Activated T-helper 17 cell treated with anti-CD3 and anti-CD28 coated beads, Interleukin-2, amount 50 U/mL, for 72 hours (primary cell): ENCODE data around the gene TMCO1. TPM values are rescaled to one million over a fixed set of nuclear protein-coding genes. Genes with fewer than 3 reads are reported as not detected.
"Not testable (repeated sequence)": the region's sequence is repeated elsewhere in the genome, so short reads cannot be mapped to it uniquely, and the experiment has no call there.

Experiments used
- ATAC-seq: fragments of 150-1000 bp; cut with Tn5 transposase; replicated peaks from 2 replicates; pipeline ENCODE4 v1.10.0; 2021; ENCODE audit warnings: mild to moderate bottlenecking, moderate library complexity
- H3K27ac Mint-ChIP-seq: one replicate; pipeline ENCODE4 v1.8.0; 2022; ENCODE audit warnings: mixed read lengths
- H3K27me3 Mint-ChIP-seq: one replicate; pipeline ENCODE4 v1.8.0; 2022; ENCODE audit warnings: mixed read lengths
- H3K36me3 Mint-ChIP-seq: one replicate; pipeline ENCODE4 v1.8.0; 2022; ENCODE audit warnings: low read depth, mild to moderate bottlenecking, mixed read lengths
- H3K4me1 Mint-ChIP-seq: one replicate; pipeline ENCODE4 v1.8.0; 2022; ENCODE audit warnings: mixed read lengths
- H3K4me3 Mint-ChIP-seq: one replicate; pipeline ENCODE4 v1.8.0; 2022; ENCODE audit warnings: mild to moderate bottlenecking, mixed read lengths
- H3K9me3 Mint-ChIP-seq: one replicate; pipeline ENCODE4 v1.8.0; 2022; ENCODE audit warnings: mixed read lengths
- total RNA-seq, 2 donors: library from RNA; stranded (reverse); gene quantifications; one replicate each; pipeline ENCODE4 v1.2.3, GENCODE V29; 2022

TMCO1 gene
- total RNA-seq, 2 donors from 2014 or later: 62.4 to 97.7 TPM

DNA sequence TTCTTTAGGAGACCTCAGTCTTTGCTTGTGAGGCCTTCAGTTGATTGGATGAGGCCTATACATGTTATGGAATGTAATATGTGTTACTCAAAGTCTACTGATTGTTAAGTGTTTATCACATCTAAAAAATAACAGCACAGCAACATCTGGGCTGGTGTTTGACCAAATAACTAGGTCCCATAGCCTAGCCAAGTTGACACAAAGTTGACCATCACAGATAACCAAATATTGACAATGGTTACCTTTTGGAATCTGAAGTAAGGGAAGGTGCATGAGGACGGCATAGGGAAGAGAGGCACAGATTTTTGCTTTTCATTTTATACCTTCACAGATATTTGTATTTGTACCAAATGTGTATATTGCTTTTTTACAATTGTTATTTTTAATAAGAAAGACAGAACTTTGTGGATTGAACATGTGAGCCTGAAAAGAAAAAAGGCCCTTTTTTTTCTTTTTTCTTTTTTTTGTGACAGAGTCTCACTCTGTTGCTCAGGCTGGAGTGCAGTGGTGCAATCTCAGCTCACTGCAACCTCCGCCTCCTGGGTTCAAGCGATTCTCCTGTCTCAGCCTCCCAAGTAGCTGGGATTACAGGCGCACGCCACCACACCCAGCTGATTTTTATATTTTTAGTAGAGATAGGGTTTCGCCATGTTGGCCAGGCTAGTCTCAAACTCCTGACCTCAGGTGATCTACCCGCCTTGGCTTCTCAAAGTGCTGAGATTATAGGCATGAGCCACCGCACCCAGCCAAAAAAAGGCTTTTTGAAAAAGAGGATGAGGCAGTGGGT lies 52.2 kb downstream of the TMCO1 start:
- H3K27me3 Mint-ChIP-seq, H3K9me3 Mint-ChIP-seq, H3K4me3 Mint-ChIP-seq, H3K4me1 Mint-ChIP-seq, ATAC-seq, H3K36me3 Mint-ChIP-seq: not testable (repeated sequence)
- H3K27ac Mint-ChIP-seq: peak overlapping the region; percentile 42

- peaks cover 5% of the 10 kb centered on the region for H3K27me3 Mint-ChIP-seq
- no peak overlapping the region for H3K27ac Mint-ChIP-seq
- no peaks in the 10 kb centered on the region for H3K36me3 Mint-ChIP-seq
- ATAC-seq: no peak
- H3K9me3 Mint-ChIP-seq: no peaks in the 10 kb centered on the region
- H3K4me3 Mint-ChIP-seq: no peak overlapping the region
- no peaks in the 10 kb centered on the region for H3K4me1 Mint-ChIP-seq
These were observed 55.9 kb downstream of the TMCO1 start for GRCh38 chr1:165712764-165713163.

GRCh38 chr1:165707984-165708706 lies 60.5 kb downstream of the TMCO1 start:
- Mint-ChIP-seq H3K9me3 (no peaks in the 10 kb centered on the region), H3K4me3 (no peak overlapping the region), H3K27ac (no peak overlapping the region), H3K4me1 (no peaks in the 10 kb centered on the region), H3K27me3 (peaks cover 12% of the 10 kb centered on the region), H3K36me3 (no peaks in the 10 kb centered on the region)
- ATAC-seq: no peak

GRCh38 chr1:165703648-165704047 lies 65.0 kb downstream of the TMCO1 start:
- Mint-ChIP-seq H3K36me3 (no peaks in the 10 kb centered on the region), H3K27ac (no peak overlapping the region), H3K9me3 (no peaks in the 10 kb centered on the region), H3K4me1 (no peaks in the 10 kb centered on the region), H3K4me3 (no peak overlapping the region), H3K27me3 (peaks cover 8% of the 10 kb centered on the region)
- ATAC-seq: no peak

- not testable (repeated sequence) for H3K4me1 Mint-ChIP-seq, H3K27ac Mint-ChIP-seq
These were observed 66.7 kb downstream of the TMCO1 start for GRCh38 chr1:165701922-165702321.

GRCh38 chr1:165699577-165699976 lies 69.1 kb downstream of the TMCO1 start:
- Mint-ChIP-seq H3K27ac (no peak overlapping the region), H3K27me3 (no peaks in the 10 kb centered on the region), H3K36me3 (peaks cover 6% of the 10 kb centered on the region), H3K4me1 (peaks cover 9% of the 10 kb centered on the region), H3K4me3 (peak overlapping the region; percentile 97), H3K9me3 (no peaks in the 10 kb centered on the region)
- ATAC-seq: no peak

More at GRCh38 chr1:165701922-165702321, 66.7 kb downstream of the TMCO1 start:
- ATAC-seq, H3K36me3 Mint-ChIP-seq, H3K9me3 Mint-ChIP-seq, H3K4me3 Mint-ChIP-seq, H3K27me3 Mint-ChIP-seq: not testable (repeated sequence)

DNA sequence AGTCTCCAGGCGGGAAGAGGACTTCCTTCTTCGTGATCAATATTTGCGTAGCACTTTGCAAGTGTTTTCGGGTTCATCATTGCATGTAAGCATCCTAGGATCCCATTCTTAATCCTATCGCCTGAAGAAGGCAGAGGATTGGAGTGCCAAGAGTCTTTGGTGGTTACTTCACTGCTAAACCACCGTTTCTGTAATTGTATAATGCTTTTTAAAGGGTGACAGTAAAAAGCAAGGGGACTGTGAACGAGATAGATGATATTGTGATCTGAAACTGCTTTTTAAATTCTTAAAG lies 70.0 kb downstream of the TMCO1 start:
- peaks cover 9% of the 10 kb centered on the region for H3K4me1 Mint-ChIP-seq
- peak overlapping the region; percentile 96 for H3K27ac Mint-ChIP-seq
- ATAC-seq: no peak
- peaks cover 15% of the 10 kb centered on the region for H3K36me3 Mint-ChIP-seq
- no peaks in the 10 kb centered on the region for H3K27me3 Mint-ChIP-seq
- no peaks in the 10 kb centered on the region for H3K9me3 Mint-ChIP-seq
- peak overlapping the region; percentile 97 for H3K4me3 Mint-ChIP-seq

- H3K4me1 Mint-ChIP-seq: peaks cover 9% of the 10 kb centered on the region
- no peaks in the 10 kb centered on the region for H3K27me3 Mint-ChIP-seq
- H3K4me3 Mint-ChIP-seq: peak within 1 kb of the TSS; percentile 97
These were observed 70.5 kb downstream of the TMCO1 start, which contains the start of gene ALDH9A1 for GRCh38 chr1:165697881-165698760. Gene ALDH9A1, minus strand, starts transcription at chr1:165698562. Its CDS starts 4 bp downstream, at chr1:165698558.

GRCh38 chr1:165697491-165697880 lies 71.2 kb downstream of the TMCO1 start:
- peaks cover 9% of the 10 kb centered on the region for H3K4me1 Mint-ChIP-seq
- no peaks in the 10 kb centered on the region for H3K27me3 Mint-ChIP-seq
- H3K4me3 Mint-ChIP-seq: peak overlapping the region; percentile 97
- H3K27ac Mint-ChIP-seq: peak overlapping the region; percentile 96
- ATAC-seq: no peak
- H3K9me3 Mint-ChIP-seq: no peaks in the 10 kb centered on the region
- H3K36me3 Mint-ChIP-seq: peaks cover 27% of the 10 kb centered on the region

More at GRCh38 chr1:165697881-165698760, 70.5 kb downstream of the TMCO1 start, which contains the start of gene ALDH9A1:
- Mint-ChIP-seq H3K27ac (peak within 1 kb of the TSS; percentile 96), H3K9me3 (no peaks in the 10 kb centered on the region), H3K36me3 (peaks cover 21% of the 10 kb centered on the region)
- peak; percentile 95 for ATAC-seq

DNA sequence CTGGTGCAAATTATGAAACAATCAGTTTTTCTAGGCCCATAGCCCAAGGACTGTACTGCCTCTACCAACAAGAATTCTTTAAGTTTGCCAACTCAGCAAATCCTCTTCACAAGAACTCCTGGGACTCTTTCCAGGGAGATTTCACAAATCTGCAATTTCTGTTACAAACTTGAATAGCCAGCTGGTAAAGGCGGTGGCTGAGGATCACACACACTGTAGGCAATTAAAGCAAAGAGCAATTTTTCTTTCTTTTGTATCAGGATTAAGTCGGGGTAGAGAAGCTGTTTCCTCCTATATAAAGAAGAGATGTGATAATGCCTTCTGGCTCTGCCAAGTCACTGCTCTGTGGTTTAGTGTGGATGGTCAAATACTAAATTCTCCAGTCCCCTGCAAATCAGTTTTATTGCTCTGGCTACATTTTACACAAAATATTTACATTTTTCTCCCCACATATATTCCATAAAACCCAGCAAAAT lies 72.0 kb downstream of the TMCO1 start:
- H3K27ac Mint-ChIP-seq: peak overlapping the region; percentile 62
- H3K4me3 Mint-ChIP-seq: peak overlapping the region; percentile 97

GRCh38 chr1:165695031-165695430 lies 73.6 kb downstream of the TMCO1 start:
- Mint-ChIP-seq H3K4me3 (no peak overlapping the region), H3K27ac (no peak overlapping the region), H3K27me3 (no peaks in the 10 kb centered on the region), H3K36me3 (peaks cover 47% of the 10 kb centered on the region), H3K9me3 (no peaks in the 10 kb centered on the region), H3K4me1 (peaks cover 22% of the 10 kb centered on the region)
- ATAC-seq: no peak

More for the DNA sequence above, 72.0 kb downstream of the TMCO1 start:
- Mint-ChIP-seq H3K9me3 (no peaks in the 10 kb centered on the region), H3K4me1 (peaks cover 14% of the 10 kb centered on the region), H3K27me3 (no peaks in the 10 kb centered on the region), H3K36me3 (peaks cover 35% of the 10 kb centered on the region)
- ATAC-seq: no peak

GRCh38 chr1:165688046-165688445 lies 80.6 kb downstream of the TMCO1 start:
- H3K27ac Mint-ChIP-seq: no peak overlapping the region
- H3K4me1 Mint-ChIP-seq: peaks cover 35% of the 10 kb centered on the region
- H3K9me3 Mint-ChIP-seq: peaks cover 4% of the 10 kb centered on the region
- H3K36me3 Mint-ChIP-seq: peaks cover 77% of the 10 kb centered on the region
- H3K4me3 Mint-ChIP-seq: no peak overlapping the region
- no peaks in the 10 kb centered on the region for H3K27me3 Mint-ChIP-seq
- ATAC-seq: no peak

- Mint-ChIP-seq H3K27me3 (no peaks in the 10 kb centered on the region), H3K4me3 (peak overlapping the region; percentile 66), H3K9me3 (peaks cover 4% of the 10 kb centered on the region), H3K27ac (peak overlapping the region; percentile 88), H3K4me1 (peaks cover 32% of the 10 kb centered on the region), H3K36me3 (peaks cover 77% of the 10 kb centered on the region)
- peak; percentile 85 for ATAC-seq
These were observed 81.7 kb downstream of the TMCO1 start for GRCh38 chr1:165686971-165687433.
